ENCODE measurements around the gene SEMA4B.

DNA sequence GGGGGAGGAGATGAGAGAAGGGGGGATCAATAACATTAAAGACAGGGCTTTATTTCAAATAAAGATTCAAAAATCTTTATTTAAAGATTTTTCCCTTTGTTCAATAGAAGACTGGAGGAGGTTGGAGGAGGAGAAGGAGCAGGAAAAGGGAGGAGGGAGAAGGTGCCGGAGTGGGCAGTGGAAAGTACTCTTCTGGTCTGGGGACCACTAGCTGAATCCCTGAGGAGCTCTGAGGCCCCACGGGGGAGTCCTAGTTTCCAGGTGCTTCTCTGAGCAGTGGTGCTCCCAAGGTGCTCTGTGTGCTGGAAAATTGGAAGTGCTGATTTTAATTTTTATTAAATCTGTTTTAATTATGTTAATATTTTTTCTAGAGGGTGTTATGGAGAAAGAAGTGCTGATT, 19.4 kb upstream of the SEMA4B start:
- TF ChIP-seq TEAD4 (IDR thresholded peaks at IDR 0.05) (no peak), EGR1 (IDR thresholded peaks at IDR 0.05) (no peak)
